Body of pancreas (tissue), 4 donors: Measurements from ENCODE around the gene OSTM1. TPM values are rescaled to one million over a fixed set of nuclear protein-coding genes. Genes with fewer than 3 reads are reported as not detected.
A peak's percentile ranks its signal among the peaks of the same experiment; 100 is the strongest.

Source experiments
- ATAC-seq: fragments of 150-250 bp; one replicate; pipeline ENCODE4 v1.9.1; 2016
- DNase-seq, 4 donors: peaks; one replicate each; pipeline ENCODE4 v3.0.0-alpha.2; 2019
- H3K27ac ChIP-seq, 4 donors: fragments of 200-600 bp; sonication (generic); 1 replicate in 3 of 4; 2 replicates in 1 of 4; pipeline versions ENCODE4 v1.5.1 to v1.6.1; 2016 to 2019; ENCODE audit warnings: mild to moderate bottlenecking in 1 of 4, mixed read lengths in 1 of 4, moderate library complexity in 1 of 4
- H3K27me3 ChIP-seq, 2 donors: fragments of 200-600 bp; sonication (generic); one replicate each; pipeline ENCODE4 v1.6.0; 2016; ENCODE audit warnings: mild to moderate bottlenecking in 1 of 2
- H3K36me3 ChIP-seq, 2 donors: fragments of 200-600 bp; sonication (generic); replicated peaks in 1 of 2; 2 replicates each; pipeline ENCODE4 v1.5.1; 2016; ENCODE audit warnings: low read depth in 2 of 2; ENCODE audit not compliant: insufficient read depth in 1 of 2
- H3K4me1 ChIP-seq: fragments of 200-600 bp; sonication (generic); one replicate; pipeline ENCODE4 v1.6.0; 2016
- H3K4me3 ChIP-seq, 2 donors: fragments of 200-600 bp; sonication (generic); 1 replicate in 1 of 2; 2 replicates in 1 of 2; pipeline ENCODE4 v1.5.1; 2016 to 2019
- H3K9me3 ChIP-seq, 3 donors: fragments of 200-600 bp; sonication (generic); 1 replicate in 2 of 3; 2 replicates in 1 of 3; pipeline ENCODE4 v1.5.1; 2016
- POLR2A ChIP-seq, 3 donors: fragments of 450-650 bp; IDR thresholded peaks; one replicate each; pipeline ENCODE4 v1.6.1; 2016; ENCODE audit warnings: antibody characterized with exemption in 3 of 3, mild to moderate bottlenecking in 2 of 3
- WGBS, 2 donors: methylation state at CpG; one replicate each; pipeline ENCODE4 v1.1.5; 2017; 5-methylcytosine and 5-hydroxymethylcytosine counted together
- intact Hi-C: fragments of 100-400 bp; cut with DNase I; formaldehyde crosslinking; loops from one replicate; pipeline ENCODE4 v1.15.1; 2023
- total RNA-seq, 2 donors: library from RNA; depleted of rRNA; stranded (reverse); fragments of >200 nt; gene quantifications; one replicate each; pipeline ENCODE4 v1.1.0, GENCODE V29; 2016
- TF ChIP-seq, protein P1 (sequence below), 7 experiments: fragments of 450-650 bp in 4 of 7; fragments of 200-600 bp in 3 of 7; sonication (generic) in 3 of 7; IDR thresholded peaks; one replicate each; pipeline ENCODE4 v1.5.1; 2016 to 2019; ENCODE audit warnings: antibody characterized with exemption in 7 of 7

The OSTM1 gene
- total RNA-seq, 2 donors from 2014 or later = 26.0 to 35.0 TPM

GRCh38 chr6:108114841-108115597, 40.5 kb upstream of the OSTM1 start:
- Histone ChIP-seq H3K27me3 (peaks cover 0 to 29% of the 10 kb centered on the region in 2 donors), H3K36me3 (no peaks in the 10 kb centered on the region), H3K9me3 (no peaks in the 10 kb centered on the region), H3K27ac (no peak overlapping the region), H3K4me1 (peaks cover 51% of the 10 kb centered on the region), H3K4me3 (peak overlapping the region in 1 of 2 donors; percentile 6)
- TF ChIP-seq, protein P1, sequence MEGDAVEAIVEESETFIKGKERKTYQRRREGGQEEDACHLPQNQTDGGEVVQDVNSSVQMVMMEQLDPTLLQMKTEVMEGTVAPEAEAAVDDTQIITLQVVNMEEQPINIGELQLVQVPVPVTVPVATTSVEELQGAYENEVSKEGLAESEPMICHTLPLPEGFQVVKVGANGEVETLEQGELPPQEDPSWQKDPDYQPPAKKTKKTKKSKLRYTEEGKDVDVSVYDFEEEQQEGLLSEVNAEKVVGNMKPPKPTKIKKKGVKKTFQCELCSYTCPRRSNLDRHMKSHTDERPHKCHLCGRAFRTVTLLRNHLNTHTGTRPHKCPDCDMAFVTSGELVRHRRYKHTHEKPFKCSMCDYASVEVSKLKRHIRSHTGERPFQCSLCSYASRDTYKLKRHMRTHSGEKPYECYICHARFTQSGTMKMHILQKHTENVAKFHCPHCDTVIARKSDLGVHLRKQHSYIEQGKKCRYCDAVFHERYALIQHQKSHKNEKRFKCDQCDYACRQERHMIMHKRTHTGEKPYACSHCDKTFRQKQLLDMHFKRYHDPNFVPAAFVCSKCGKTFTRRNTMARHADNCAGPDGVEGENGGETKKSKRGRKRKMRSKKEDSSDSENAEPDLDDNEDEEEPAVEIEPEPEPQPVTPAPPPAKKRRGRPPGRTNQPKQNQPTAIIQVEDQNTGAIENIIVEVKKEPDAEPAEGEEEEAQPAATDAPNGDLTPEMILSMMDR (IDR thresholded peaks at IDR 0.05) = peak in 3 of 7 experiments; percentile 10 to 43 (median 30)
- TF ChIP-seq POLR2A (IDR thresholded peaks at IDR 0.05) = no peak
- ATAC-seq (peak; percentile 34), DNase-seq (peak; percentile 62 to 69 (median 67))
- intact Hi-C loops = loop anchor here (5.0 to 10.0 kb wide), 2 partner anchors 380 to 412 kb away; no protein-coding TSS in a partner anchor
- 3% methylated on average over 35 to 50 of the region's 50 CpGs for WGBS, 2 donors

- Histone ChIP-seq H3K36me3 (no peaks in the 10 kb centered on the region), H3K9me3 (no peaks in the 10 kb centered on the region), H3K27ac (no peak overlapping the region), H3K4me1 (peaks cover 44% of the 10 kb centered on the region), H3K27me3 (peaks cover 0 to 24% of the 10 kb centered on the region in 2 donors), H3K4me3 (no peak overlapping the region)
- 23 to 30% methylated on average over 26 to 39 of the region's 39 CpGs for WGBS, 2 donors
- peak in 3 of 4 donors; percentile 27 to 37 (median 36) for DNase-seq
- TF ChIP-seq, protein P1 (IDR thresholded peaks at IDR 0.05) = peak; percentile 34 to 80 (median 67)
- TF ChIP-seq POLR2A (IDR thresholded peaks at IDR 0.05) = no peak
- intact Hi-C loops = loop anchor here (5.0 to 10.0 kb wide), 2 partner anchors 381 to 413 kb away; no protein-coding TSS in a partner anchor
- ATAC-seq = peak; percentile 45
These were observed 39.3 kb upstream of the OSTM1 start for GRCh38 chr6:108113557-108114519.

GRCh38 chr6:108108374-108108773, 33.8 kb upstream of the OSTM1 start:
- intact Hi-C loops = no loop called here

GRCh38 chr6:108107102-108107501, 32.6 kb upstream of the OSTM1 start:
- no peaks in the 10 kb centered on the region for H3K36me3 ChIP-seq
- no peaks in the 10 kb centered on the region for H3K4me1 ChIP-seq
- no peaks in the 10 kb centered on the region for H3K9me3 ChIP-seq
- intact Hi-C loops = no loop called here
- no peak overlapping the region for H3K4me3 ChIP-seq
- no peak overlapping the region for H3K27ac ChIP-seq
- H3K27me3 ChIP-seq = no peaks in the 10 kb centered on the region
- ATAC-seq = no peak
- no peak for DNase-seq
- TF ChIP-seq, protein P1 (IDR thresholded peaks at IDR 0.05) = no peak
- no peak for TF ChIP-seq POLR2A (IDR thresholded peaks at IDR 0.05)
- WGBS, 2 donors = 86 to 92% methylated on average over 1 of the region's 1 CpG

More at GRCh38 chr6:108108374-108108773, 33.8 kb upstream of the OSTM1 start:
- TF ChIP-seq POLR2A (IDR thresholded peaks at IDR 0.05) = no peak
- TF ChIP-seq, protein P1 (IDR thresholded peaks at IDR 0.05) = no peak
- Histone ChIP-seq H3K27me3 (no peaks in the 10 kb centered on the region), H3K4me1 (peaks cover under 1% of the 10 kb centered on the region), H3K27ac (no peak overlapping the region), H3K4me3 (no peak overlapping the region), H3K9me3 (no peaks in the 10 kb centered on the region), H3K36me3 (no peaks in the 10 kb centered on the region)
- no peak for ATAC-seq
- DNase-seq = no peak
